Sciatic nerve (tissue), 2 donors: ENCODE measurements around the gene SEC14L6. TPM values are rescaled to one million over a fixed set of nuclear protein-coding genes. Genes with fewer than 3 reads are reported as not detected.
A peak's percentile ranks its signal among the peaks of the same experiment; 100 is the strongest.

Experiments used
- ATAC-seq: fragments of 200-7000 bp; cut with Tn5 transposase; one replicate; pipeline ENCODE4 v1.9.1; 2020; ENCODE audit warnings: mild to moderate bottlenecking, moderate library complexity
- DNase-seq: peaks from one replicate; pipeline ENCODE4 v3.0.0-alpha.2; 2020; ENCODE audit warnings: low spot score
- intact Hi-C: fragments of 100-400 bp; cut with DNase I; formaldehyde crosslinking; loops from one replicate; pipeline ENCODE4 v1.14.2; 2022
- total RNA-seq: library from RNA; stranded (reverse); fragmentation: NEBNext Ultra II Directional; extraction: Animal tissue kit (Norgen Biotek cat#: 25700); gene quantifications from one replicate; pipeline ENCODE4 v1.2.1, GENCODE V29; 2021
- donor health status: DM: no; HTN: no; CAD: no.
- donor health status: DM: no; HTN: no; CAD: no.

Gene SEC14L6
- total RNA-seq, 1 donor from 2014 or later: 4.3 TPM

- DNase-seq: no peak
- ATAC-seq: no peak
- intact Hi-C loops: no loop called here
Measured at GRCh38 chr22:30507670-30508069, 38.9 kb downstream of the SEC14L6 start.

GRCh38 chr22:30506507-30506968 is 40.0 kb downstream of the SEC14L6 start:
- DNase-seq (no peak), ATAC-seq (no peak)
- intact Hi-C loops: no loop called here

- DNase-seq: no peak
- ATAC-seq: no peak
- intact Hi-C loops: no loop called here
Measured at GRCh38 chr22:30503551-30503950, 43.0 kb downstream of the SEC14L6 start.

GRCh38 chr22:30502911-30503310 is 43.6 kb downstream of the SEC14L6 start:
- DNase-seq: no peak
- intact Hi-C loops: no loop called here
- no peak for ATAC-seq

GRCh38 chr22:30502153-30502552 is 44.4 kb downstream of the SEC14L6 start:
- intact Hi-C loops: no loop called here
- DNase-seq: no peak
- no peak for ATAC-seq

- DNase-seq (no peak), ATAC-seq (no peak)
- intact Hi-C loops: no loop called here
Measured at GRCh38 chr22:30500628-30501027, 45.9 kb downstream of the SEC14L6 start.

- intact Hi-C loops: no loop called here
- DNase-seq (no peak), ATAC-seq (no peak)
Measured at GRCh38 chr22:30497466-30498150, 48.9 kb downstream of the SEC14L6 start.

- ATAC-seq (no peak), DNase-seq (no peak)
- intact Hi-C loops: no loop called here
Measured at GRCh38 chr22:30495041-30495784, 51.3 kb downstream of the SEC14L6 start.

GRCh38 chr22:30492144-30492543 is 54.4 kb downstream of the SEC14L6 start:
- DNase-seq (no peak), ATAC-seq (no peak)
- intact Hi-C loops: loop anchor here (5.0 kb wide), 1 partner anchor 95 kb away; the partner anchor contains the start of gene SEC14L2

- intact Hi-C loops: loop anchor here (5.0 kb wide), 1 partner anchor 94 kb away; the partner anchor contains the start of gene SEC14L2
- no peak for DNase-seq
- no peak for ATAC-seq
Measured at GRCh38 chr22:30491381-30491780, 55.2 kb downstream of the SEC14L6 start.

GRCh38 chr22:30490399-30490798 is 56.1 kb downstream of the SEC14L6 start:
- DNase-seq (no peak), ATAC-seq (no peak)
- intact Hi-C loops: loop anchor here (5.0 kb wide), 1 partner anchor 93 kb away; the partner anchor contains the start of gene SEC14L2

GRCh38 chr22:30488121-30488520 is 58.4 kb downstream of the SEC14L6 start:
- intact Hi-C loops: no loop called here
- DNase-seq (no peak), ATAC-seq (no peak)

GRCh38 chr22:30486661-30487115 is 59.9 kb downstream of the SEC14L6 start:
- DNase-seq (no peak), ATAC-seq (no peak)
- intact Hi-C loops: no loop called here

GRCh38 chr22:30486118-30486517 is 60.4 kb downstream of the SEC14L6 start:
- no peak for DNase-seq
- ATAC-seq: no peak
- intact Hi-C loops: no loop called here

- ATAC-seq: peak; percentile 86
- peak; percentile 80 for DNase-seq
- intact Hi-C loops: no loop called here
Measured at GRCh38 chr22:30485362-30485988, 61.1 kb downstream of the SEC14L6 start.

- DNase-seq (no peak), ATAC-seq (no peak)
- intact Hi-C loops: no loop called here
Measured at GRCh38 chr22:30483169-30483568, 63.4 kb downstream of the SEC14L6 start.

- no peak for ATAC-seq
Measured at GRCh38 chr22:30481711-30482110, 64.8 kb downstream of the SEC14L6 start.

GRCh38 chr22:30479981-30480380 is 66.6 kb downstream of the SEC14L6 start:
- DNase-seq (no peak), ATAC-seq (no peak)
- intact Hi-C loops: no loop called here

More at GRCh38 chr22:30481711-30482110, 64.8 kb downstream of the SEC14L6 start:
- intact Hi-C loops: no loop called here
- no peak for DNase-seq

- ATAC-seq (no peak), DNase-seq (no peak)
- intact Hi-C loops: no loop called here
Measured at GRCh38 chr22:30474683-30475424, 71.7 kb downstream of the SEC14L6 start.
